Myocyte (in vitro differentiated cells): ENCODE measurements around the gene EVI5L. TPM values are rescaled to one million over a fixed set of nuclear protein-coding genes. Genes with fewer than 3 reads are reported as not detected.
"Not testable (repeated sequence)": the region's sequence is repeated elsewhere in the genome, so short reads cannot be mapped to it uniquely, and the experiment has no call there.

Source experiments
- DNase-seq: peaks from one replicate; pipeline ENCODE4 v3.0.0-alpha.2; 2012; ENCODE audit warnings: low read depth
- total RNA-seq: library from RNA; depleted of rRNA; stranded (reverse); fragments of >200 nt; gene quantifications from 2 replicates; pipeline ENCODE4 v1.2.3, GENCODE V29; 2014

EVI5L gene
- total RNA-seq, 1 donor from 2014 or later, result 25.4 TPM

DNA sequence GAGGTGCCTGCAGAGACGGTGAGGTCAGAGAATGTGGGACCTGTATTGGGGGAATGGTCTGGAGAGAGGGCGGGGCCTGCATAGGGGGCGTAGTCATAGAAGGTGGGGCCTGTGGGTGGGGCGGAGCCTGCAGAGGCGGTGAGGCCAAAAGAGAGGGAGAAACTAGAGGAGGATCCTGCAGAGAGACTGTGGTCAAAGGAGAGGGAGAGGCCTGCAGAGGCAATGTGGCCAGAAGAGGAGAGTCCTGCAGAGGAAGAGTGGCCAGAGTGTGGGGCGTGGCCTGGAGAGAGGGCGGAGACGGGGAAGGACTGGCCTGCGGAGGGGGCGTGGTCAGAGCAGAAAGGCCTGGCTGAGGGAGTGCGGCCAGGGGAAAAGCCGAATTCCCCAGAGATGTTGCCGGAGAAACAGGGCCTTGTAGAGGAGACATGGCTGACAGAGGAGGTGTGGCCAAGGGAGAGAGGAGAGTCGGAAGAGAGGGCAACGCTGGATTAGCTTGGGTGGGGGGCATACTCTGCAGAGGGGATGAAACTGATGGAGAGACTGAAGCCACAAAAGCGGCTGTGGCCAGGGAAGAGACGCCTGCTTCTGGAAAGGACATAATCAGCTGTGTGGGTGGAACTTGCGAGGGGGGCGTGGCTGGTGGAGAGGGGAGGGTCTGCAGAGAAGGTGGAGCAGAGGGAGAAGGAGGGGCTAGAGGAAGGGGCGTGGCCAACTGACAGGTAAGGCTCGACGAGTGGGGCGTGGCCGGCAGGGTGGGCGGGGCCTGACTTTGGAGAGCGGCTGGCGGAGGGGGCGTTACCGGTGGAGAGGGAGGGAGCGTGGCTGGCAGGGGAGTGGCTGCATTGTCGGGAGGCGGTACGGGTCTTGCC, 41.7 kb downstream of the EVI5L start:
- DNase-seq, result peak; percentile 85

DNA sequence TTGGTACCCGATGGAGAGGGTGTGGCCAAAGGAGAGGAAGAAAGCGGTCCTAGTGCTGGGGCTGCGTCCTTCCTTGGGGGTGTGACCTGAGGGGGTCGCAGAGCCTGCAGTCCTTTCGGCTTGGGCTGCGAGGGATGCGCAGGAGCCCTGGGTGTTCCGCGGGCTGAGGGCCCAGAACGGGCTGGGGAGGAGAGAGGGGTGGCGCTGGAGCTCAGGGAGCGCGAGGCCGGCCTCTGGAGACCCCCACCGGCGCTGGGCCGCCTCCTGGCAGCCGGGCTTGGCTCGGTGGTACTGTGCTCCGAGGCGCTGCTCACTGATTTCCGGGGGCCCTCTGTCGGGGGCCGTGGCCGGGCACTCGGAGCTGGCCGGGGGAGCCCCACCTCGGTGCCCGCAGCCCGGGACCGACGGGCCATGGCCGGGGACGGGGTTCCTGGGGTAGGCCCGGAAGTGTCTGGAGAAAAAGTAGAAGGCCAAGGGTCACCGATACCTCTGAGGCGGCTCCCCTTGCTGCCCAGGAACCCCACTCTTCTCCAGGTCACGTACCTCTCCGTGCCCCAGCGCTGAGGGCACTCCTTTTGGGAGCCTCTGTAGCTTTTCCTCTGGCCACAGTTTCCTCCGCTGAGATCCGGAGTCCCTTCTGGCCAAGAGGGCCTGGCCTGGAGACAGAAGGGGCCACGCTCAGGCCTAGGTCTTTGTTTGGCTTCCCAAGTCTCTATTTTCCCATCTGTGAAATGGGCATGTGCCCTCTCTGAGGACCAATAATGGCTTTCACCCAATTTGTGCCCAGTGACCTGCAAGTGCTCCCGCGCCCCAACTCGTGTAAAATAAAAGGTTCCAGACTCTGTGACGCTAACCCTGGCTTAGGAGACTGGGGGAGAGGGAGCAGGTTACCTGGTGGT, 42.5 kb downstream of the EVI5L start:
- DNase-seq, result no peak

DNA sequence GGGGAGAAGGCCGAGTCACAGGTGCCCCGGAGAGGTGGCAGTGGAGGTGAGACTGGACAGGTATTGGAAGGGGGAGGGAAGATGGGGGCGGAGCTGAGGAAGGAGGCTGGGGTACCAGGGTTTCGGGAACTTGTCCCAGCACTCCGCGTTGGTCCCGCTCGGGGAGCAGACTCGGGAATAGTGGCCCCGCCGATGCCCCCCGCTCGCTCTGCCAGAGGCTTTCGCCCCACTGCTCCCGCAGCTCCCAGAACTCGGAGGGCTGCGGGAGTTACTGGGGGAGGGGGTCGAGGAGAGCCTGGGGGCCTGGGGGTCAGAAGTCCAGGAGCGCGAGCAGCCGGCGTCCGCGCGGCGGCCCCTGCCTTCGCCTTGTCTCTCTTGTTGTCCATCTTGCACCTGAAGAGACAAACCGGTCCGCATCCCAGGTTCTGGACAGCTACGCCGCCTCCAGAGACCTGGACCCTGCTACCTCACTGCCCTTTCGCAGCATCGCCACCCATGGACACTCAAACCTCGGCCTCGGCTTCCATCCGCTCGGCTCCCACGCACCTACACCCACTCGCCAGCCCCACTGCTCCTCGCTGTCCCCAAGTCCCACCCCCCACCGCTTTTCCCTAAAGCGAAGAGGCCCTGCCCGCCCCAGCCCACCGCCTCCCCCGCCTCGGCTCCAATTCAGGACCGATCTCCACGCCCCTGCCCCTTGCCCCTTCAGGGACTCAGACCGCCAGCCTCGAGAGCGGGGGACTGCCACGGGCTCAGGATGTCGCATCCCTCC, 43.5 kb downstream of the EVI5L start:
- no peak for DNase-seq

- no peak for DNase-seq
Measured at GRCh38 chr19:7874076-7874896, 44.3 kb downstream of the EVI5L start, which contains the start of gene PRR36. Gene PRR36, minus strand, starts transcription at chr19:7874390. Its CDS starts 701 bp downstream, at chr19:7873689.

DNA sequence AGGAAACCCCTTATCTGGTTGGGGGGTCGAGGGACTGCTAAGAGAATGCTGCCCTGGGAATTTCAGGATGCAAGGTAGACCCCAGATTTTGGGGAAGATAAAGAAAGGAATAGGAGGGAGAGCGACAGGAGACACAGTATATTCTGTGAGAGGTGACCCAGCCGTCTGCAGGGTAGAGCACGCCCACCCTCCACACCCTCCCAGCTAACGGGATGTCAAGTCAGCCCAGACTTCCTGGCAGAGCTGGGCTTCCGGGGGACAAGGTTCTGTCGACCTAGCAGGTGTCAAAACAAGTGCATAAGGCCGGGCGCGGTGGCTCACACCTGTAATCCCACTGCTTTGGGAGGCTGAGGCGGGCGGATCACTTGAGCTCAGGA, 44.9 kb downstream of the EVI5L start:
- no peak for DNase-seq

DNA sequence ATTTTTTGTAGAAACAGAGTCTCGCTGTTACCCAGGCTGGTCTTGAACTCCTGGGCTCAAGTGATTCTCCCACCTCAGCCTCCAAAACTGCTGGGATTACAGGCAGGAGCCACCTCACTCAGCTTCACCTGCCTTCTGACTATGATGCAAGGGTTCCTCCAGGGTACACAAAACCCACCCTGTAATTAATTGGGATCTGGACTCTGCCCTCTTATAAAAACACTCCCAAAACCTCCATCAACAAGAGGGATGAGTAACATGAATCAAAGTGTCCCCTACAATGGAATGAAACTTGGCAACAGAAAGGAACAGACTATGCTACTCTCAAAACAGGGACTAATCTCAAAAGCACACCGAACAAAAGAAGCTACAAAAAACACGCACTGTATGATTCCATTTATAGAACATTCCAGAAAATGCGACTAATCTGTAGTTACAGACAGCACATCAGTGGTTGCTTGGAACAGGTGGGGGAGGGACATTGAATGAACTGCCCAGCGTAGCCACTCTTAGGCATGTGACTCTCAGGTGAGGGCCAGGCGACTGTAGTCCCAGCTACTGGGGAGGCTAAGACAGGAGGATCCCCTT, 47.3 kb downstream of the EVI5L start:
- DNase-seq, result no peak

GRCh38 chr19:7879111-7879807, 49.2 kb downstream of the EVI5L start:
- no peak for DNase-seq

GRCh38 chr19:7879836-7880235, 49.8 kb downstream of the EVI5L start:
- DNase-seq, result no peak

DNA sequence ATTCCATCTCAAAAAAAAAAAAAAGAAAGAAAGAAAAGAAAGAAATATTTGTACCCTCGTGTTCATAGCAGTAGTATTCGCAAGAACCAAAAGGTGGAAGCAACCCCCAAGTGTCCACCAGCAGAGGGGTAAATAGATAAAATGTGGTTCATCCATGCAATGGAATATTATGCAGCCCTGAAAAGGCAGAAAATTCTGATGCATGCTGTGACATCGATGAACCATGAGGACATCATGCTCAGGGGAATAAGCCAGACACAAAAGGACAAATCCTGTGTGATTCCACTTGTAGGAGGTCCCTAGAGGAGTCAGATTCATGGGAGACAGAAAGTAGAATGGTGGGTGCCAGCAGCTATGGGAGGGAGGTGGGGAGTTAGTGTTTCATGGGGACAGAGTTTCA, 51.9 kb downstream of the EVI5L start:
- DNase-seq, result no peak

DNA sequence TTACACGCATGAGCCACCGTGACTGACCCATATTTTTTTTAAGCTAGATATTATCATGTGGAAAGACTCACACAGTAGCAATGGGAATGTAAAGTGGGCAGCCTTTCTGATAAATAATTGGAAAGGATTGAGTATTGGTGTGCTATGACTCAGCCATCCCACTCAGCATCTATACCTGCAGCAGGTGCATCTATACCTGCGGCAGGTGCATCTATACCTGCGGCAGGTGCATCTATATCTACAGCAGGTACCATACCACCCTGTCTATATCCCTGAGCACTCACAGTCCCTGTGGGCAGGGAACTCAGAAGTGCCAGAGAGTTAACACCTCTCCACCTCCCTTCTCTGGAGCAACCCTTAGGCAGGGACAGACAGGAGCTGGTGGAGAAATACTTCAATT, 53.1 kb downstream of the EVI5L start:
- no peak for DNase-seq

GRCh38 chr19:7883796-7884570, 54.0 kb downstream of the EVI5L start:
- DNase-seq, result no peak

GRCh38 chr19:7885818-7886217, 55.8 kb downstream of the EVI5L start:
- DNase-seq, result no peak

- DNase-seq, result no peak
Measured at GRCh38 chr19:7887408-7888144, 57.6 kb downstream of the EVI5L start.

DNA sequence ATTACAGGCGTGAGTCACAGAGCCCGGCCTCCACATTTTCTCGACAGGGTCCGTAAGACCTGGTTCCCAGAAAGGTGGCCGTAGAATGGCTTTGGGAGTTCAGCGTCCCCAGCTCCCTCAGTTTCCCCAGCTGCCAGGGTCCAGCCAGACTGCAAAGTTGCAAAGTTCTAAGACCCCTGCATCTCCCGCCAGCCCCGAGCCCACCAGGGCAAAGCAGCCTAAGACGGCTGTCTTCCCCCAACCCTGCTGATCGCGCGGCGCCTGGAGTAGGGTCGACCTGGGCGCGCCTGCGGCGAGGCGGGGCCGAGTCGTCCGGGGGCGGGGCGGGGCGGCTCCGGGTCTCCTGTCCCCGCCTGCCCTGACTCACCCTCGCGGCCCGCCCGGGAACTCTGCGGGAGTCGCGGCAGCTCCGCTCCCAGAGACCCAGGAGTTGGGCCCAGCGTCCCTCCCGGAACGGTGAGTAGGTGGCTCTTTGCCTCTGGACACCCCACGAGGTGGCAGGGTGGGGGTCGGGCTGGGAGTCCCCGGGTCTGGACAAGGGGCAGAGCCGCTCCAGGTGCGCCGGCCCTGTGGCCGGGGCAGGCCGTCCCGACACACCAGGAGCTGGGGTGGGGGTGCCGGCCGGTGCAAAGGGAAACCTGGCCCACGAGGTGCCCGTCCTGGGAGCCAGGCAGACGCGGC, 58.3 kb downstream of the EVI5L start, which contains the start of gene LRRC8E:
LRRC8E (plus strand) TSS at position 366 of the 681 bp plus-strand sequence. CDS start 7,094 bp downstream, outside the sequence.
- DNase-seq, result peak; percentile 46

DNA sequence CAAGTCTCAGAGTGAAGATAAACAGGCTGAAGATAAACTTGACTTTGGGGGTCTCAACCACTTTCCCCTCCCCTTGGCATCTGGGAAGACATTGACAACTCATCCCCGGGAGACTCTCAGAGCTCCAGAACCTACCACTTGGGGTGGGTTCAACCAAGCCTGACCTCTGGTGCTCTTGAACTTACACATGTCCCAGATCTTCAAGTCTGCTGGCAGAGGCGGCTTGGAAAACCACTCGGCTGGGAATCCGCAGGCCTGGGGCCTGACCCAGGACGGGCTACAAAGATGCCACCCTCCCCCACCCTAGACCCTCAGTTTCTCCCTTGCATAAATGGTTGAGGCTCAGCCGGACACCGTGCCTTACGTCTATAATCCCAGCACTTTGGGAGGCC, 58.8 kb downstream of the EVI5L start:
- DNase-seq, result no peak

DNA sequence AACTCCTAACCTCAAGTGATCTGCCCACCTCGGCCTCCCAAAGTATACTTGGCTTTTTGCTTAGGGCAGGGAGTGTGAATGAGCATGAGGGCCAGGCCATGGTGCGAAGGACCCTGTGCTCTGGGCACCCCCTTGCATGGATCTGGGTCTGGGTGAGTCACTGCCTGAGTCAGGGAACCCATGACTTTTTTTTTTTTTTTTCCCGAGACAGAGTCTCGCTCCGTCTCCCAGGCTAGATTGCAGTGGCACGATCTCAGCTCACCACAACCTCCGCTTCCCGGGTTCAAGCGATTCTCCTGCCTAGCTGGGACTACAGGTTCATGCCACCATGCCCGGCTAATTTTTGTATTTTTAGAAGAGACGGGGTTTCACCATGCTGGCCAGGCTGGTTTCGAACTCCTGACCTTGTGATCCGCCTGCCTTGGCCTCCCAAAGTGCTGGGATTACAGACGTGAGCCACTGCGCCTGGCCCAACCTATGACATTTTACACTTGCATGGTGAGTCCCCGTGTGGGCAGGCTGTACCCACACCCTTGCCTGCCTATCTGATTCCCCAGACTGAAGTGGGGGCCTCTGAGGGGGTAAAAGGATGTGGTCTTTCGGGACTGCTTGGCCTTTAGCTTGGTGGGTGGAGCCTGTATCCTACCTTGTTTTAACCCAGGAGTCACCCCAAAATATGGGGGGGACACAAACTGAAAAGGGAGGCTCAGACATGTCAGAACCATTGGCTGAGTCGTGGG, 63.5 kb downstream of the EVI5L start:
- DNase-seq, result not testable (repeated sequence)
